GM19239 (cell line): ENCODE measurements around the gene RYR2.

Experiments used
- DNase-seq: peaks from one replicate; pipeline ENCODE4 v3.0.0; 2011; ENCODE audit warnings: low spot score; ENCODE audit not compliant: insufficient read length
- FAIRE-seq: peaks from 2 replicates; lab custom pipeline; 2011; peaks lifted over from hg19 to GRCh38; lab: Jason Lieb, UNC

RYR2 gene

DNA sequence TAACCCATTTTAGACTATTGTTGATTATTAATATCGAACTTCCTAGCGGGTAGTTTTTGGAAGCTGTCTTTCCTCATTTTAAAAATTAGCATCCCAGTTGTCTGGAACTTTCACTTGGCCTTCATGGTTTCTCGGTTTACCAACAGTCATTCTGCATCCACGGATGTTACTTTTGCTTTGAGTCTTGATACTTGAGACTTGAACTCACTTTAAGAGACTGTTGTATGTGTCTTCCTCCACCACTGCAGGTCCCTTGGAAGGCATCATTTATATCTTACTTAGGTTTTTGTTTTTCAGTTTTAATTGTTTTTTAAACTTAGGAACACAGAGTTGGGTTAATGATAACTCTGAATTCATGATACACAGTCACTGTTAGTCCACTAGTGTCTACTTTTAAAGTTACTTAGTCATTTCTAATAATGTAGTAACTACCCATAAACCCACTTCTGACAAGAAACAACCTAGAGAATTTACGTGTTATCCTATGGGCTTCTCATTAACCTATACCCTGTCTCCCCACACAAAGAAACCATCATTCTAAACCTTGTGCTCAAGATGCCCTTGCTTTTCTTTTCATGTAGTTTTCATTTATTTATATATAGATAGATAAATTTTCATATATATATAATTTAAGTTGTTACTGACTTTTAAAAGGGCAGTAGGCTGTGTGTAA lies 696.1 kb downstream of the RYR2 start:
- FAIRE-seq (no peak), DNase-seq (no peak)

DNA sequence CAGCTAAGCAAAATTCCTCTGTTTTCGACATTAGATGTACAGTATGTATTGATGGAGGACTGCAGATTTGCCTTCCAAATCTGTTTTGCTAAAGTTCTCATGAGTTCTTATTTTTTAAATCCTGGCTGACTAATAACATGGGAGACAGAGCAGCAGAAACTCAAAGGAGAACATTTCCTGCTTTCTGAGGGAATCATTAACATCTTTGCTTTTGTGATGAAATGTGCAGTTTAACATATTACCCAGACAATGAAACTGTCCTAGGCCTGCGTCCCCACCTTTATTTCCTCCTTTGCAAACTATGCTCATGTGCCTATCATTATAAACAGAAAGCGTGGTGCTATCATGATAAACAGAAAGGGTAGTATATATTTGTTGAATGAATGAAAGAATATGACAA lies 698.9 kb downstream of the RYR2 start:
- DNase-seq (no peak), FAIRE-seq (no peak)

DNA sequence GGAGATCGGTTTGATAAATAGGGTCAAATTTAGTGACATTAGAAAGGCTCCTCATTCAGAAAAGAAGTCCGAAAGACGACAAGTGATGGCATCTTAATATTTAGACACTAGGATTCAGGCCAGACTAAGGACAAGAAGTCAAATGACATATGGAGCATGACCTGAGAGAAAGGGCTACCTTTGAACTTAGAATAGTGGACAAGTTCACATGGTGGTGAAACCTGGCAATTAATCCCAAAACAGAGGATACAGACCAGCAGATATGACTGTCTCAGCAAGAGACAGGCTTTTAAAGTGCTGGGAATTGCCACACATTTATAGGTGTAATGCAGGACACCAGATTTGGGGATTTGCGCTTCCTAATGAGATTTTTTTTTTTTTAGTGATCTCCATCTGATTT lies 703.6 kb downstream of the RYR2 start:
- no peak for FAIRE-seq

DNA sequence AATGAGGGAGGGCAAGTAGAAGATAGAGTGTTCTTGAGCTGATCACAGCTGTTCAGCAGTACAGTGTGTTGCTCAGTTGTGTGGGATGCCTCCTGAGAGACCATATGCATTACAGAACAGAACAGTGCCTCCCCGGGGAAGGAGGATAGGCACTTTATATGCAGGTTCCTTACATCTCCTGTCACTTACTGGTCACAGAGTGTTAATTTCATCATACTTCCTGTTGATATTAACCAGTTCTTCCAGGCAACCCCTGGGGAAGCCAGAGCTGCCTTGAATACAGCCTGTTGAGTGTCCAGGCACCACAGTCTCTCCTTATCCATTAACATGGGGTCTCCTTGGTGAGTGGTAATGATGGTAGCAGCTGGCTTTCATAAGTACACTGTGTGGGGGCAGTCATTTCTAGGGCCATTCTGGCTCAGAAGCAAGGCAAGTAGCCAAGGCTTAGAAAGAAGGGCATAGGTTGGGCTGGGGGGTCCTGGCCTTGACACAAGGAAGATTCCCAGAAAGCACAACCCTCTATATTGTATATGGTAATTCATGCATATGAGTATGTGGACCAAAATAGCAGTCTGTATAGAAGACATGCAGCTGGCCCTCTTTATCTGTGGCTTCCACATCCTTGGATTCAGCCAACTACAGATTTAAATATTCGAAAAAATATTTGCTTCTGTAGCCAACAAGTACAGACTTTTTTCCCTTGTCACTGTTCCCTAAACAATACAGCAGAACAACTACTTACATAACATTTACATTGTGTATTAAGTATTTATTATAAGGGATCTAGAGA lies 706.4 kb downstream of the RYR2 start:
- FAIRE-seq (no peak), DNase-seq (no peak)

More for the DNA sequence above, 703.6 kb downstream of the RYR2 start:
- DNase-seq = no peak

DNA sequence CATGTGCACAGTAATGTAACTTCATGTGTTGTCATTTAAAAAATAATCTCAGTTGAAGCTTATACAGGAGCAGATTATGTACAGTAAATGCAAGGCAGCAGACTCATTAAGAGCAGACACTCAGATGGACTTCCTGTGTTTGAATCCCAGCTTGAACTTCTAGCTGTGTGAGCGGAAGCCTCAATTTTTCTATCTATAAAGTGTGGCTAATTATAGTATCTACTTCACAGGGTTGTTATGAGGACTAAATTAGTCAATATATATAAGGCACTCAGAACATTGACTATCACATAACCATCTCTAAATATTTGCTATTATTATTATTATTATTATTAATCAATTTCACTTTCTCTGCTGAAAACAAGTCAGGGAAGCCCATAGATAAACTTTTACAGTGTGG lies 707.1 kb downstream of the RYR2 start:
- DNase-seq (no peak), FAIRE-seq (no peak)

DNA sequence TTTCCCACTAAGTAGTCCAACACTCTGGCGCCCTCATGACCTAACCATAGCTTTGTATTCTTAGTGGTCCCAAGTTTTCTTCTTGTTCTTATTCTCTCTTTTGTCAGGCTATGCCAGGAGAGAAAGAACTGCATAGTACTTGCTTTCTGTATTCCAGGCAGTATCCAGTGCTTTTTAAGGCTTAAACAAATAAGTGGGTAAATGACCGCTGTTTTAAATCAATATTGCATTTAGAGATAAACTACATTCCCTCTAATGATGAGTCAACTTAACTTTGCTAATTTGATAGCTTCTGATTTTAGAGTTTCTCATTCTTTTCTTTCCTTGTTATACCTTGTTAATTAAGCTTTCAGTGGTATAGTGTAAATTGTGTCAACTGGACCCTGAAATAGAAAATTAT lies 709.1 kb downstream of the RYR2 start:
- FAIRE-seq (no peak), DNase-seq (no peak)

DNA sequence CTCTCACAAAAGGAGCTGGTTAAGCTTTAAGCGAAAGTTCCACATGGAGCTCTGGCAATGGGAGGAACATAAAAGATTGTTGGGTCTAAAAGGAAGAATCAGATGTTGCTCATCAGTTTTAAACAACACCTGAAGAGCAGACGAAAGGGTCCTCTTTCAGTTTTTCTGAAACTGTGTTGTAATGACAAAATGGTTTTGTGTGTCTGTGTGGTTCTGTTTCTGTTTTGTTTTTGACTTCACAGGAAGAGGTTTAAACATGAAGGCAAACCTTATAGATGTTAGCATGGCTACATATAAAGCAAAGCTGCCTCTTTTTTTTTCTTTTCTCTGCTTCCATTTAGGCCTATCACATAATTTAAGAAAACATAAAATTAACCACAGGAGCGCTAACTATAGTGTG lies 712.6 kb downstream of the RYR2 start:
- no peak for FAIRE-seq
- DNase-seq = no peak

DNA sequence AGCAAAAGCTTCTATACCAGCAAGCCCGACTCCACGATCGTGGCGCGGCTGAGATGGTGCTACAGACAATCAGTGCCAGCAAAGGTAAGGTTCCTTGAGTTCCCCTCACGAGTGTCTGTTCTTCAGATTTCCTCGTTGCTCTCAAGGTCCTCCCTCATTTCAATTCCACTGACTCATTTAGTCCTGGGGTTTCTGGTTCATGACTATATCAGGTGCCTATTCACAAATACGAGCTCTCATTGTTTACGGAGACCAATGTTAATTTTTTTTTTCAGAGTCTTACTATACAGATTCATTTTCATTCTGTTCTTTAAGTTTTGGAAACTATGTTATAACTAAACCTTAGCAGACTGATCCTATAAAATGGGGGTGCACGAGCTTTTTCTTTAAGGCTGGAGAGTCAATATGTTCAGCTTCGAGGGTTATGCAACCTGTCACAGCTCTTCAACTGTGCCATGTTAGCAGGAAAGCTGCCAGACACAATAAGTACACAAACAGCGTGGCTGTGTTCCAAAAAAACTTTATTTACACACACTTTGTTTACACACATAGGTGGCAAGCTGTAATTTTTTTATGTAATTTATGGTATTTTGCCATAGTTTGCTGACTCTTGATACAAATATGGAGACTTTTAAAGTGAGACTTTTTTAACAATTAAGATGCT lies 714.5 kb downstream of the RYR2 start:
- FAIRE-seq = no peak
- DNase-seq = no peak

DNA sequence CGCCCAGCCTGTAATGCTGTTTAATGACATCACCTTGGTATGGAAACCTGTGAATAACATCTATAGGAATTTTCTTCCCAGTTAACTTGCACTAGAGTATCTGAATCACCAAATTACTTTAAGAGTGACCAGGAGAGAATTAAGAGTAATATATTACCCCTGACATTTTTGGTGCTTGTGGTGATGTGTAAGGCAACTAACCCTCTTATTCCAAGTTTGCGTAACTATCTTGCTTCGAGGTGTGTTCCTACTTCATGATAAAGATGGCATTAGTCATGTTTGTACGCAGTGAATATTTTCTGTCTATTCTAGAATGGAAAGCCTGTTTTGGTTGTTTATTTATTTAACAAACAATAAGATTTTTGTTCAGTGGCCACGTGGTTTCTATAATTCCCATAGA lies 717.4 kb downstream of the RYR2 start:
- FAIRE-seq = no peak

DNA sequence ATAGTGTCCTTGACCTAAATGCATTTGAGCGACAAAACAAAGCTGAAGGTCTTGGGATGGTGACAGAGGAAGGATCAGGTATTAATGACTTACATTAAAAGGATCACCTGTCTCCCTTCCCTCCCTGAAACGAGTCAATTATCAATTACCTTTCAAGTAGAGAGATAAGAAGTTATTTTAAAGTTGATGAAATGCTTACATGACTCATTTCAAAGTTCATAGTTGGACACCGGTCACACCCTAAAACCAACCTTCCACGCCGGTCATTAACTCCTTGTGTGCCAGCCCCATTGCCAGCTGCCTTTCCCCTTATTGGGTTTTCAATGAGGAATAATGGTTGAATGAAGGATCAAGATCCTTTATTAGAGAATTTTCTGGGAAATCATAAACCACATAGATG lies 719.0 kb downstream of the RYR2 start:
- DNase-seq (no peak), FAIRE-seq (no peak)

More for the DNA sequence above, 717.4 kb downstream of the RYR2 start:
- no peak for DNase-seq

DNA sequence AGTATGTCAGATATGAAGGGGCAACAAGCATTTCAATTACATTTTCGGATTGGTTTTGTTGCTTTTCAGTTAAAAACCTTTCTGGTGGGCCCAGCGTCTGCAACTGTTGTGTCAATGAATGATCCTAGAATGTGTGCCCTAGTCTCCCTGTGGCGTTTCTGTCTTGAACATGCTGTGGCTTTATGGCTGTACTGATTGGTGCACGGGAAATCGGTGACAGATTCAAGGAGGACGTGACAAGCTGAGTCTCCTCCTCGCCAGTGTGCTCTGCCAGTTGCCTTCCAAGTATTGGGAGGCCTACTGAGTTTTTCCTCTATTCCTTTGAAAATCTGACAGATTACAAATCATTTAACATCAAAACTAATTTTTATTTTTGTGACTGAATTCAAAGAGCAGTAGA lies 721.2 kb downstream of the RYR2 start:
- DNase-seq (no peak), FAIRE-seq (no peak)

DNA sequence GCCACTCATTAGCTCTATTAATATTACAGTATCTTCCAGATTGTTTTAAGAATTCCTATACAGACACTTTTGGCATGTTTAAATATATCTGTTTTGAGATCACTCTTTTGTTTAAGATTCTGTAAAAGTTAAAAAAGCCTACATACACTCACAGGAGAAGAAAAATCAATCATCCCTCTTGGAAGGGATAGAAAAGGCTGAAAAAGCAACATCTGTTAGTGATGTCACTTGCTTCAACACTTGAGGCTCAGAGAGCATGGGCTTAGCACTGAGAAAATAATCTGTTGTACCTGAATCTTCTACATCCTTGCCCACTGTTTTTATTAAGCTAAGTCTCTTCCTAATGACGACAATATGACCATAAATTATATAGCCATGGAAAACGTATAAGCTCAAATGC lies 721.8 kb downstream of the RYR2 start:
- FAIRE-seq (no peak), DNase-seq (no peak)

DNA sequence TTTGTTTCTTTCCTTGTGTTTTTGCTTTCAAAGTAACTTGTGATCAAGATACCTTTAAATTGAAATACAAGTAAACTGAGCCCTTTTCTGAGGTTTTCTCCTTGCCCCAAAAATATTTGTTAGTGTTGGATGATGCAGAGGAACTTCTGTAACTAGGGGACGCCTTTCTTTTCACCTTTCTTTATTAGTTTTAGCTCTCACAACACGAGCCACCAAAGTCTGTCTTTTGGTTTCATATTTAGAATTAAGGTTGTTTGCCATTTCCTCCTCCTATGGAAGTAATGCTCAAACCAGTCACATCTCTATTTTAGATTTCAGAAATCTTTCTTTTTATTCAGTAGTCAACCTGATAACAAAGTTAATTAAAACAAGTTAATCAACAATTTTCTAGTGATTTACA lies 727.9 kb downstream of the RYR2 start:
- FAIRE-seq (no peak), DNase-seq (no peak)

DNA sequence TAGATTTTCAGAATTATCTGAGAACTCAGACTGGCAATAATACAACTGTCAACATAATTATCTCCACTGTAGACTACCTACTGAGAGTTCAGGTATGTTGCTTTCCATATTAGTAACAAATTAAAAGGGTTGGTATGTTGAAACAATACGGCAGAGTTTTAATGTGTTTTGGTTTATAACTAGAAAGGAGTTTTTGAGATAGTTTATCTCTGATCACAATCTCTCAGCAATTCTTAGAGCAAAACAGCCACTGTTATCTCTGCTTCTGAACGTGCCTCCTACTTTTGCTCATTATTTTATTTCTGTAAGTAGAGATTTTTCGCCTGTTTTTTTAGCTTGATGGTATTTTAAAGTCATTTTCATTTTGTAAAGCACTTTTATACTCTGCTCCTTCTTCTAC lies 730.0 kb downstream of the RYR2 start:
- FAIRE-seq = no peak

DNA sequence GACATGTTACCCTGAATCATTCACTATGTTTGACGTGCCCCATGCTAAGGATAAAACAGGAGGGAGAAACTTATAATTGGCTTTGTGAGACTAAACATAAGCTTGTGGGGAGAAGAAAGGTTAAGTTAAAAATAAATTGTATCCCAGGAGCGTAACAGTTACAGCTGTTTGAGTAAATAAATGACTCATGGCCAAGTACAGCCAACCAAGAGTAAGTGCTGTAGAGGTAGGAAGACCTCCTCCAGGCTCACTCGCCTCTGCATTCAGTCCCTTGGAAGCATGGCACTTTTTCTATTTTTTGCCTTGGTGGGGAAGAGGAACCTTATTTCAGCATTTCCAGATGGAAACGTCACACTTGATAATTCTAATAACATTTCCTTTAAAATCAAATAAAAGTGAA lies 732.3 kb downstream of the RYR2 start:
- FAIRE-seq (no peak), DNase-seq (no peak)

More for the DNA sequence above, 730.0 kb downstream of the RYR2 start:
- no peak for DNase-seq

DNA sequence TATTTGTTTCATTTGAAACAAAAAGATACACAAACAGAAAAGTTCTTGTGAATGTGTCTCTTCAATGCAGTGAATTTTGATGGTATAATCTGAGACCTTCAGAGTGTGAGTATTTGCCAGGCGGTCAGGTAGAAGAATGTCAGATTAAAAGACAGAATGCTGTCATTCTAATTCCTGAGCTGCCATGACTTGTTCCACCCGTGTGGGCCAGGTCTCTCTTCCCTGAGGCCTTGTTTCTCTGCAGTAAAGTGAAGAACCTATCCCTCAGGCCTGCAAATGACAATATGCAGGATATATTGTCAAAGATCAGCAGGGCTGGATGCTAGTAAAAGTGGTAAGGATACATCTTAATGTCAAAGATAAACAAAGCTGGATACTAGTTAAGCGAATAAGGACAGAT lies 737.4 kb downstream of the RYR2 start:
- no peak for FAIRE-seq
- DNase-seq = no peak

DNA sequence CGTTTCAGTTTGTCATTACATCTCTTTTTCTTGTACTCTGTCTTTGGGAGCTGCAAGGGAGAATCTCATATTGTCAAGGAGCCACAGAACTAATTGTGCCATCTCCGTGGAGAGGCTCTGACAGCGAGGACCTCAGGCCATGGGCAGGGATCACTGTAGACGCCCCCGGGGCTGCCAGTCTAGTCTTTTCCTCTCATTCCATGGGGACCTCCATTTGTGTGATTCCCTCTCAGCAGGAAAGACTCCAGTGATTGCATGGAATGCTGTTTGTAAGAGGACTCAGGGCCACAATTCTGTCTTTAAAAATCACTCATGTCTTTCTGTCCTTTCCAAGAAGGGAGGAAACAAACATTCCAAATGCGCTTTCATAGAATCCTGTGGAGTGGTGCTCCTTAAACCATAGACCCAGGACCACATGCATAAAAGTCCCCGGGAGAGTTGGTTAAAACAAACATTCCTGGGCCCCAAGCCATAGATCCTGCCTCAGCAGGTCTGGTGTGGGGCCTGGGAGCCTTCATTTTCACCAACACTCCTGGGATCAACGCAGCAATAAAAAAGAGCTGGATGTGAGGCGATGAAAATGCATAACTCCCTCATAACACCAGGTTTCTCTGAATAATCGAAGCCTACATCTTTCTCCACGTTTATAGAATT lies 744.2 kb downstream of the RYR2 start:
- no peak for FAIRE-seq
- DNase-seq = no peak

DNA sequence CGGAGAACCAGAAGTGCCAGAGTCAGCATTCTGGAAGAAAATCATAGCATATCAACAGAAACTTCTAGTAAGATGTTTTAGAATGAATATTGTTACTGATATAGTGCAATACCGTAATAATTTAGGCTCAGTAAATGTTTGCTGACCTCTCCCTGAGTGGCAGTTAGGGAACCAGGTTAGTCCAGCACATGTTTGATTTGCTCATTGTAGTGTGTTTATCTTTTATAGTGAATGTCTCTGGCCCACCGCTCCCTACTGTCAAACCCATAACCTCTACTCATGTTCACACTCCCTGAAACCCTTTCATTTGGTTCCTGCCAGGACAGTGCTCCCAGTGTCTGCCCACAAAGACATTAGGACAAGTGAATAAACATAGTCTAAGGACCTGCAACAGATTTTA lies 746.1 kb downstream of the RYR2 start:
- DNase-seq (no peak), FAIRE-seq (no peak)

DNA sequence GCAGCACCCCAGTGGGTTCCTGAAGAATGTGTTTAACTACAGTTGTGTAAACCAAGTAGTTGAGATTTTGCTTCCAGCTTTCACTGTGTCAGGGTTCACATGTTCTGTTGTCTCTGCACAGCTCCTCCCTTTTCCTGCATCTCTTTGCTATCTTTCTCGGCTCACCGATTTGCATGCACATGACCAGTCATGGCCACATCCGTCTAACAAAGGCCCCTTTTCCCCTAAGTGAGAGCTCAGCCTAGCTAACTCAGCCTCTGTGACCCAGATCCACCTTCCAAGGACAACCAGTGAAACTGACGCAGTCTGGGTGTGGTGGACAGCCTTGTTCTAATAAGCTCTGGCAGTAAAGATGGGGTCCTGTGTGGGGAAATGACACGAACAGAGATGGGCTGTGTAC lies 747.6 kb downstream of the RYR2 start:
- DNase-seq (no peak), FAIRE-seq (no peak)

DNA sequence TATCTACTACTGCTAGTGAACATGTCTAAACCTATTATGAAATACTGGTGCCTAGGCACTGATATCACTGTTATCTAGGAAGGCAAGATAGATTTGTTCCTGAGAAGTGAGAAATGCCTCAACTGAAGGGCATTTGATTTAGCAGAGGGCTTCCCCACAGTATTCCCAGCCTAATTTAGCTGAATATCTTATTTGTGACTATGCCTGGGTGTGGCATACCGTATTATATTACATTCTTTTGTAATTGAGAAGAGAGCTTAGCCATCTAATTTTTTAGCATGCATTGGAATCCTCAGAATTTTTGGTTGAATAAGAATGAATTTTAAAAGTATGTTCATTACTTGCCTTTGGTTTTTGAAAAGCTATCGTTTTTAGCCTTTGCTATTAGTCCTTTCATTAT lies 749.6 kb downstream of the RYR2 start:
- no peak for FAIRE-seq

DNA sequence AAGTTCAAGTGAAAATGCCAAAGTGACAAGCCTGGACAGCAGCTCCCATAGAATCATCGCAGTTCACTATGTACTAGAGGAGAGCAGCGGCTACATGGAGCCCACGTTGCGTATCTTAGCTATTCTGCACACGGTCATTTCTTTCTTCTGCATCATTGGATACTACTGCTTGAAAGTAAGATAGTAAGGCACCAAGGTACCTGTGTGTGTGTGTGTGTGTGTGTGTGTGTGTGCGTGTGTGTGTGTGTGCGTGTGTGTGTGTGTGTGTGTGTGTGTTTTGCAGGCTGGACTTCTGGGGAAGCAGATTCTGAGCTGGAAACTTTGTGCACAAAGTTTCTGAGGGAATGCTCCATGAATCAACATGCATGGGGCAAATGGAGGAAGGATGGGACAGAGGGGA lies 750.2 kb downstream of the RYR2 start:
- no peak for FAIRE-seq
- no peak for DNase-seq

More for the DNA sequence above, 749.6 kb downstream of the RYR2 start:
- DNase-seq = no peak
